ENCODE measurements around the gene VPS26C. TPM values are rescaled to one million over a fixed set of nuclear protein-coding genes. Genes with fewer than 3 reads are reported as not detected.

The VPS26C gene
- total and polyA plus RNA-seq, 2 of the 8 experiments (the other 6 are each of a cell fraction or from before 2014, with no cell fraction given), result 43.5 to 71.6 TPM

GRCh38 chr21:37257967-37258877 is 8.9 kb downstream of the VPS26C start (continued):
- TF ChIP-seq CTBP2 (IDR thresholded peaks at IDR 0.05; ENCODE audit: borderline replicate concordance, insufficient read depth, insufficient read length, low read length) (no peak), SP4 (IDR thresholded peaks at IDR 0.05; ENCODE audit: low read length) (0 out of 2 replicates have a peak, but pooled peaks have one; percentile 48), NRF1 (IDR thresholded peaks at IDR 0.05; ENCODE audit: low read depth, low read length) (peak; percentile 96), PHF8 (conservative IDR thresholded peaks at IDR 0.05; ENCODE audit: low read depth, low read length) (peak; percentile 59), TAF7 (optimal IDR thresholded peaks at IDR 0.05; ENCODE audit: borderline replicate concordance, low read depth, low read length) (peak; percentile 39), NANOG (IDR thresholded peaks at IDR 0.05; ENCODE audit: insufficient read depth, low read depth, low read length, poor library complexity, severe bottlenecking) (peak; percentile 37), POLR2A (IDR thresholded peaks at IDR 0.05; ENCODE audit: control extremely low read depth in 1 of 2, low read depth in 2 of 2, low read length in 2 of 2) (peak in 1 of 2 experiments; percentile 98; a peak in 2 of 3 replicates), POU5F1 (IDR thresholded peaks at IDR 0.05; ENCODE audit: low read depth, low read length) (no peak), POLR2AphosphoS5 (IDR thresholded peaks at IDR 0.05; ENCODE audit: low read depth, low read length) (peak; percentile 82), SP2 (IDR thresholded peaks at IDR 0.05; ENCODE audit: low read length) (no peak), RBBP5 (IDR thresholded peaks at IDR 0.05; ENCODE audit: borderline replicate concordance, low read depth, low read length) (peak; percentile 97), SIX5 (IDR thresholded peaks at IDR 0.05; ENCODE audit: low read depth, low read length) (no peak), KDM5A (IDR thresholded peaks at IDR 0.05; ENCODE audit: low read length) (no peak)
- TF ChIP-seq, protein P1, sequence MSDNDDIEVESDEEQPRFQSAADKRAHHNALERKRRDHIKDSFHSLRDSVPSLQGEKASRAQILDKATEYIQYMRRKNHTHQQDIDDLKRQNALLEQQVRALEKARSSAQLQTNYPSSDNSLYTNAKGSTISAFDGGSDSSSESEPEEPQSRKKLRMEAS (IDR thresholded peaks at IDR 0.05), result peak; percentile 38; the same call in 1 of the 2 replicates
- TF ChIP-seq, protein P2, sequence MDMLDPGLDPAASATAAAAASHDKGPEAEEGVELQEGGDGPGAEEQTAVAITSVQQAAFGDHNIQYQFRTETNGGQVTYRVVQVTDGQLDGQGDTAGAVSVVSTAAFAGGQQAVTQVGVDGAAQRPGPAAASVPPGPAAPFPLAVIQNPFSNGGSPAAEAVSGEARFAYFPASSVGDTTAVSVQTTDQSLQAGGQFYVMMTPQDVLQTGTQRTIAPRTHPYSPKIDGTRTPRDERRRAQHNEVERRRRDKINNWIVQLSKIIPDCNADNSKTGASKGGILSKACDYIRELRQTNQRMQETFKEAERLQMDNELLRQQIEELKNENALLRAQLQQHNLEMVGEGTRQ (IDR thresholded peaks at IDR 0.05; ENCODE audit: low read length), result no peak
